GM10248 (cell line): ENCODE data around the gene STX19.
"Not testable (repeated sequence)": the region's sequence is repeated elsewhere in the genome, so short reads cannot be mapped to it uniquely, and the experiment has no call there.

Experiments
- CTCF ChIA-PET: fragments of 300-600 bp; sonication (Branson Sonifier 250); formaldehyde crosslinking; extraction: SDS; loops from one replicate; lab custom pipeline; 2021; ENCODE audit warnings: antibody characterized with exemption; lab: Yijun Ruan, JAX
- POLR2A ChIA-PET: fragments of 350-650 bp; sonication (Branson Sonifier 250); formaldehyde crosslinking; extraction: SDS; loops from one replicate; lab custom pipeline; 2020; ENCODE audit warnings: antibody characterized with exemption; lab: Yijun Ruan, JAX
- DNase-seq: peaks from one replicate; pipeline ENCODE4 v3.0.0; 2012; ENCODE audit errors: extremely low spot score
- CTCF ChIP-seq: IDR thresholded peaks from 2 replicates; pipeline ENCODE4 v1.5.1; 2012; ENCODE audit warnings: mild to moderate bottlenecking, low read depth; ENCODE audit errors: extremely low read depth, missing control alignments, control extremely low read depth

The STX19 gene

GRCh38 chr3:93973131-93974126 lies 55.0 kb downstream of the STX19 start, which contains the start of gene PROS1:
Gene PROS1, minus strand, starts transcription at chr3:93973896. Its CDS starts 147 bp downstream, at chr3:93973749.
- DNase-seq: peak; percentile 55
- ChIA-PET CTCF (interaction anchor here (1.1 kb wide), 1 partner anchor 96 kb away, joined by 3 read pairs; no protein-coding TSS in a partner anchor), POLR2A (no interaction called here)
- TF ChIP-seq CTCF: no peak

GRCh38 chr3:93969997-93970396 lies 58.4 kb downstream of the STX19 start:
- DNase-seq: no peak
- TF ChIP-seq CTCF: no peak
- CTCF ChIA-PET: interaction anchor here (1.0 kb wide), 1 partner anchor 12 kb away, joined by 4 read pairs; no protein-coding TSS in a partner anchor
- POLR2A ChIA-PET: no interaction called here

- CTCF ChIA-PET: no interaction called here
- POLR2A ChIA-PET: no interaction called here
- DNase-seq: no peak
- TF ChIP-seq CTCF: no peak
These were observed 59.0 kb downstream of the STX19 start for GRCh38 chr3:93969443-93969842.

GRCh38 chr3:93965106-93965505 lies 63.3 kb downstream of the STX19 start:
- POLR2A ChIA-PET: not testable (repeated sequence)

More at GRCh38 chr3:93965106-93965505, 63.3 kb downstream of the STX19 start:
- DNase-seq, CTCF ChIA-PET: not testable (repeated sequence)
